Left renal cortex interstitium (tissue), 4 donors: ENCODE results near the gene PEMT. TPM values are rescaled to one million over a fixed set of nuclear protein-coding genes. Genes with fewer than 3 reads are reported as not detected.

Source experiments
- DNase-seq, 4 donors: peaks; one replicate each; pipeline ENCODE4 v3.0.0-alpha.2; 2013; ENCODE audit warnings: low read depth in 4 of 4, low spot score in 2 of 4, missing footprints in 1 of 4
- polyA plus RNA-seq, 4 donors: library from polyadenylated mRNA; unstranded; fragments of 120-200 nt; gene quantifications; one replicate each; pipeline ENCODE4 v1.2.1, GENCODE V29; 2013; ENCODE audit not compliant: insufficient read length in 4 of 4

Gene PEMT
- polyA plus RNA-seq, 4 donors, result 29.6 to 37.9 (median 34.7) TPM

DNA sequence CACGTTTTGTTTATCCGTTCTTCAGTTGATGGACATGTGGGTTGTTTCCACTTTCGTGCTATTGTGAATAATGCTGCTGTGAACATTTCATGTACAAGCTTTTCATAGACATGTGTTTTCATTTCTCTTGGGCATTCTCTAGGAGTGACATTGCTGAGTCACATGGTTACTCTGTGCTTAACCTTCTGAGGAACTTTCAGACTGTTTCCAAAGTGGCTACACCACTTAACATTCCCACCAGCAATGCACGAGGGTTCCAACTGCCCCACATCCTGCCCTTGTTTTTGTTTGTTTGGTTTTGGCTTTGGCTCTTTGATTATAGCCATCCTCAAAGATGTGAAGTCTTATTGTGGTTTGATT lies 14.2 kb upstream of the PEMT start:
- DNase-seq, result no peak

DNA sequence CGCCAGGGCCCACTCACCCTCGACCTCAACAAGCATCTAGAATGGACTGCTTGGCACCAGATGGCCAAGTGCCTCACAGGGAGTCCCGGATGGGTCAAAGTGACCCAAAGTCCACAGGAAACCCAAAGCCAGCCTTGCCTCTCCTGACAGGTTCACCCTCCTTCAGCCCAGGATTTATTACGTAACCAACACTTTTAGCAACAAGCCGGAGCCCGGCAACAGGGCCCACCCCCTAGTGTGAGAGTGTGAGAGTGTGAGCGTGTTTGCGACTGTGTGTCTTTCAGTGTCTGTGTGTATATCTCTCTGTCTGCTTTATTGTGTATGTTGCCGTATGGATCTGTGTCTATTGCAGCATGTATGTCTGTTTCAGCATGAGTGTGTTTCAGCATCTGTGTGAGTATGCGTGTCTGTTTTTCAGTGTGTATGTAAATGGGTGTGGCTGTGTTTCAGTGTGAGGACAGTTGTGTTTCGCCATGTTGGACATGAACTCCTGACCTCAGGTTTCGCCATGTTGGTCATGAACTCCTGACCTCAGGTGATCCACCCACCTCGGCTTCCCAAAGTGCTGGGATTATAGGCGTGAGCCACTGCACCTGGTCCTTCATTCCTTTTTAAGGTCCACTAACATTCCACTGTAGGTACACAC lies 13.7 kb upstream of the PEMT start:
- no peak for DNase-seq

DNA sequence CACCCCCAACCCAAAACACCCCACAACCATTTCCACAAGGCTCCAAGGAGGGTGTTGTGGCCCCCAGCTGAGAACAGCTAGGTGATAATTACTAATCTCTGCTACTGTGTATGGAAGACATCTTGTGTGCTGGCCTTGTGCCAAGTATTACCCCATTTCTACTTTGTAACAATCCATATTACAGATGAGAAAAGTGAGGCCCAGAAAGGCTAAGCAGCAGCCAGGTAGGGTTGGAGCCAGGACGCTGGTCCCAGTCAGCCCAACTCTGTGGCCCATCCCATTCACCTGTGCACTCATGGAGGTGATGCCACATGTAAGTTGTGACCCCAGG lies 12.4 kb upstream of the PEMT start:
- no peak for DNase-seq

- DNase-seq, result no peak
These were observed 11.8 kb upstream of the PEMT start for GRCh38 chr17:17603178-17603894.

- DNase-seq, result no peak
These were observed 8.5 kb upstream of the PEMT start for GRCh38 chr17:17599965-17600364.

DNA sequence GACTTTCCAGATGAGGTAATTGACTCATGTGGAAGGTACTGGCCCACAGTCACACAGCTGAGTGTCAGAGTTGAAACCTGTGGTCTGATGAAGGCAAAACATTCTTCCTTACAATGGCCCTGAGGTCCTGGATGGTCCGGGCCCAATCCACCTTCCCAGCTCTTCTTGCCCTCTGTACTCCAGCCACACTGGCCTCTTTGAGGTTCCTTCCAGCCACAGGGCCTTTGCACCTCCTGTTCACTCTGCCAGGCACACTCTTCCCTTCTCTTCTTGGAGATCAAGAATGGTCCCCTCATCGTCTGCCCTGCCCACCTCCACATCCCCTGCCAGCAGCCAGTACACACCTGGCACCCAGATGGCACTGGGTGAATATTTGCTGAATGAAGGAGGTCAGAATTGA lies 6.5 kb upstream of the PEMT start:
- no peak for DNase-seq

- DNase-seq, result no peak
These were observed 4.2 kb upstream of the PEMT start for GRCh38 chr17:17595755-17596154.

DNA sequence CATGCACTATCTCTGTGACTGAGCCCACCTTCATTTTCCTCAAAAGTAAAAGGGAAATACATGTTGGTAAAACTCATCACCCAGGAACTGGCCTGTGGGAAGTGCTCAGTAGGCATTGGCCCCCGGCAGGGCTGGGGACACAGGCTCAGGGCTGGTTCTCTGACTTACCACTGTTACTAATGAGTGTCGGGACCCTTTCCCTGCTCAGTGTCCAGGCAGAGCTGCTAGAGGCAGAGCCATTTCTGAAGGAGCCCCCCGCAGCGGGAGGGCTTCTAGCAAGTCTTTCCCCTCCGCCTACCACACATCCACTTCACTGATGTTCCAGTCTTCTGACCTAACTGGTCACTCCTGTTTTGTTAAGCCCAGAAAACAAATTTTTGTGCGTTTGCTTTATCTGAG lies 1.7 kb upstream of the PEMT start:
- no peak for DNase-seq

GRCh38 chr17:17590883-17591354 lies 589 bp downstream of the PEMT start:
- DNase-seq, result no peak

DNA sequence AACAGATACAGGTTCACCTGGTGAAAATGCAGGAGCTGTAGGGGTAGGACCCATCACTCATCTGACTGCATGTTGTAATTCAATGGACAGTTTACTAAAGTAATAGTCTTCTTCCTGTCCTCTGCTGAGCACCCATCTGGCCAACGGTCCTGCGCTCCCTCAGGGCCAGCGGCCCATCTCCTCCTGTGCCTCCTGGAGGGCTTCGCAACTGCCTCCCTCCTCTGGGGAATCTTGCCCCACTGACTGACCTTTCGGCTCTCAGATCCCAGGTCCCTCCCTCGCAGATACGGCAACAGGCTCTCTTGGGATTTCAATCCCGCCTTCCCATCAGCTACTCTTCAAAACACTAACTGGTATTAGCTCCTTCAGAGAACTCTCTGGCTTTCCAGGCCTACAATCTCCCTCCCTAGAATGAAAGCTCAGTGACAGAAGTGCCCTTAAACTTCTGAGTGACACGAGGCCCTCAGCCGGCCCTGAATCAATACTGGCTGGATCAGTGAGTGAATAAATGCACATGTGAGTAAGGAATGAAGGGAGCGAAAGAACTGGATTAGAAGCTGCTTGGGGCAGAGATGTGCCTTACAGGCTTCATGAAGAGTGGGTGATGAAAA lies 1.3 kb downstream of the PEMT start:
- DNase-seq, result no peak

- no peak for DNase-seq
These were observed 3.7 kb downstream of the PEMT start for GRCh38 chr17:17587614-17588337.

DNA sequence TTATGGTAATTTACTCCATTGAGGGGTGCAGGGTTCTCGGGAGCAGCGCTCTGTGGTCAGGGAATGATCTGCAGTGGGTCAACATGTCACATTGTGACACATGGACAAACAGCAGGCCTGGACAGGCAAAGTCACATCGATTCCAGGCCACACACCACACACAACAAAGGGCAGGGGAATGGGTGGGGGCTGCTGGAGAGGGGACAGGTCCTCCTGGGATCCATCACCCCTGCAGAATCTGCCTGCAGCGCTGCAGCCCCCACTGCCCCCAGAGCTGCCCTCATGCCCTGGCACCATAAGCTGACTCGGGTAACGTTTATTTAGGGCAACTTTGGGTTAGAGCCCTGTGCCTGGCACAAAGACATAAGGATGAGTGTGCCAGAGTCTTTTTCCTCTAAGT lies 9.1 kb downstream of the PEMT start:
- no peak for DNase-seq

- DNase-seq, result no peak
These were observed 10.0 kb downstream of the PEMT start for GRCh38 chr17:17581509-17581908.

DNA sequence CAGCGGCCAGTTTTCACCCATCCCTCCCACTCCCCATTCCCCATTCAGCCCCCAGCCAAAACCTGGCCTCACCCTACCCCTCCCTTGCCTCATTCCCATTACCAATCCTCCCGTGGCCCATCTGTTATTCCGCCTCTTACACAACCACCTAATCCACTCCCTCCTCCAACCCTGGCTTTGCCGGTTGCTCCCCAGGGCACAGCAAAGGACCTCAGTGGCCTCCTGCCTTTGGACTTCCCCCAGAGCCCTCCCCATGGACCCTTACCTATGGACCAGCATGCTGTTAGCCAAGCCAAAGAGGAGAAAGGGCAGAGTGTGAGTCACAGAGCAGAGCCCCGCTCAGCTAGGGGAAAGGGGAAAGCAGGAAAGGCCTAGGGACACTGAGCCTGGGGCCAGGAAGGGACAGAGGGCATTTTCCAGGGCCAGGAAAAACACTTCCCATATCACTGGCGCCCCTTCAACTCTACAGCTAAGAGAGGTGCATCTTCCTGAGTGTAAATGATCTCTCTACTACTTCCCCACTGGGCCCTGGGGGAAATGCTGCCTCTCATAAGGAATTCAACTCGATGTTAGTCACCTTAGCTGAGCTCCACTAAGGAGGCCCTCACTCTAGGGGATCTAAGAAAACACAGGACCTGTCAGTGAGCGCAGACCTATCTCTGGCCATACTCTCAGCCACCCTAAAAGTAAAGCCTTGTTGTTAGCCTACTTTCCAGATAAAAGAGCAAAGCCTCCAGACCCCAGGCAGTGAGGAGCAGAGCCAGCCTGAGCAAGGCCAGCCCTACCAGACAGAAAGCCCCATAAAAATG lies 10.6 kb downstream of the PEMT start:
- no peak for DNase-seq

DNA sequence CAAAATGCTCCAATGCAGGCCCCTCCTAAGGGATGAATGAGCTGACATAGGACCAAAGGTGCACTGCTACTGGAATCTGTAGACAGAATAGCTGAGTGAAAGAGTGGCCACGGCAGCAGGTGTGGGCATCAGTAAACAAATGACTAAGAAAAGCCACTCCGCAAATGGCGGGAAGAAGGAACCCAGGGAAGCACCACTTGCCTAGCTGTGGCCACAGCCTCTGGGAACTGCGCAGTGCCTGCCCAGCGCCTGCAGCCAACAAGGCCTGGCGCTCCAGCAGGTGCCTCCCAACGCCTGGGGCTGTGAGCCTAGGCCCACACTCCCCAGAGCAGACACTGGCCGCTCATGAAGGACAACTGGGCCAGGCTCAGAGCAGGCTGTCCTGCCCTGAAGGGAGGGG lies 11.8 kb downstream of the PEMT start:
- no peak for DNase-seq

DNA sequence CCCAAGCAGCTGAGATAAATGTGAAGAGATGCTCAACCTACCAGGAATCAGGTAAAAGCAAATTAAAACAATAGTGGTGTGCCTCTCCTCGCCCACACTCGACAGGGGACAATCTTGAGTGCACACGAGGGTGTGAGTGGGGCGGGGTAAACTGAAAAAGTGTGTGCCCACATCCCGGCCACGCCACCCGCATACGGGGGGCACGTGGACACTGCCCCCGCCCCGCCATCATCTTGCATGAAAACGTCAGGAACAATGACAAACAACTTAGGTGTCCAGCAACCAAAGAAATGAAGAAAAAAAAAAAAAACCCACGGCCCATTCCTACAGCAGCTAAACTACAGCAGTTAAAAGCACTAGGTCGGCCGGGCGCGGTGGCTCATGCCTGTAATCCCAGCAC lies 14.1 kb downstream of the PEMT start:
- no peak for DNase-seq

DNA sequence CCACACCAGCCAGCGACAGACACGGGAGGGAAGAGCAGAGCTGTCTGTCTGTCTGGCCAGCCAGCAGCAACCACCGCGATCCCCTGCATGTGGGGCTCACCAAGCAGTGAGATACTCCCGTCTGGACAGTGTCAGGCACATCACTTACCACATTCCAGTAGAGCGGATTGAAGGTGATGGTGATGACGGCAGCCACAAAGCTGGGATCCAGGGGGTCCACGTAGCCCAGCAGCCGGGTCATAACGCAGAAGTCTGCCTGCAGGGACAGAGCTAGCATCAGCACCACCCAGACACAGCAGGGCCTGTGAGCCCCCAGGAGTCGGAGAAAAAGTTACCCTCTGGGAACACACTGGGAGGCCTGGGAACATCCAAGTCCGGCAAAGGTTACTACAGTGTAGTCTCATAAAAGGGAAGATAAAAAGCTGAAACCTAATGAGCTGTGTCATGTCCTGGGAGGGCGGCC lies 14.7 kb downstream of the PEMT start:
- DNase-seq, result no peak

DNA sequence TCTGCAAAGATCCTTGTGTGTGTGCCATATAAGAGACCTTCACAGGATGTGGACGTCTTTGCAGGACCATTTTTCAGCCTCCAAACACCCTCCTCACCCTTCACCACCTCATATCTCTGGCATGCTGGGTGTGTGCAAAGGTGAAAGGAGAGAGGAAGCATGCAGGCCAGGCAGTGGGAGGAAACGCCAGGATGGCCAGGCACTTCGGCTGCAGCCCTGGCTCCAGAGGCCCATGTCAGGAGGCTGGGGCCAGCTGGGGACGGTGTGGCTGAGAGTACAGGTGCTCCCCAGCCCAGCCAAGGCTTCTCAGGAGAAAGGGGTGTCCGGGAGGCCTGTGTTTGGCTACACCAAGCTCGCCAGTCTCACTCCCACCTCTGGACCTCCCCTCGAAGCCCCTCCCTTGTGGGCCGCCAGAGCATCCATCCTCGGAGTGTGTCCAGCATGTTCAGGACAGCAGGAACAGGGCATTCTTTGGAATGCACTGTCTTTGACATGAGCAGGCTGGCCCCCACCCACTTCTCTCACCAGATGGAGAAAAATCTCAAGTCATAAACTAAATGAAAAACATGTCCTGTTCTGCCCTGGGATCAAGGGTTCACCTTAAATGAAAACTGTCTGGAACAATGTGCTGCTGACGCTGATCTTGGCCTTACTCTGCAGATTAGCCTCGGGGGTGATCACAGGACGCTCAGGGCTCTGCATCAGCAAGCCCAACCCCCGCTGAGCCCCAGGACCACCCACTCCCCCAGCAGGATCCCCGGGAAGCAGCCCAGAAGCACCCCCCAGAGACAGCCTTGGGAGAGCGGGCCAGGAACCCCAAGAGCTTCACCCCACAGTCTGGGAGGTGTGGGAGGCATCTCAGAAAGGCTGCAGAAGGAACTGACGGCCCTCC lies 15.9 kb downstream of the PEMT start:
- no peak for DNase-seq

- DNase-seq, result no peak
These were observed 17.6 kb downstream of the PEMT start for GRCh38 chr17:17573912-17574311.
